ENCODE data around the gene GALR2.

Gene GALR2

GRCh38 chr17:76079535-76079955 is 5.0 kb downstream of the GALR2 start:
- no peak for DNase-seq (ENCODE audit: low read depth, low spot score)

GRCh38 chr17:76079956-76080767 is 5.6 kb downstream of the GALR2 start:
- no peak for DNase-seq (ENCODE audit: low read depth, low spot score)

GRCh38 chr17:76080768-76081287 is 6.2 kb downstream of the GALR2 start:
- DNase-seq (ENCODE audit: low read depth, low spot score), result no peak

- DNase-seq (ENCODE audit: low read depth, low spot score), result no peak
These were observed 7.0 kb downstream of the GALR2 start for GRCh38 chr17:76081295-76082210.

GRCh38 chr17:76082326-76083251 is 8.0 kb downstream of the GALR2 start:
- no peak for DNase-seq (ENCODE audit: low read depth, low spot score)

- DNase-seq (ENCODE audit: low read depth, low spot score), result no peak
These were observed 9.1 kb downstream of the GALR2 start for GRCh38 chr17:76083536-76084182.

- DNase-seq (ENCODE audit: low read depth, low spot score), result no peak
These were observed 10.6 kb downstream of the GALR2 start for GRCh38 chr17:76085066-76085730.

GRCh38 chr17:76085731-76086366 is 11.3 kb downstream of the GALR2 start:
- DNase-seq (ENCODE audit: low read depth, low spot score), result no peak

GRCh38 chr17:76086384-76086783 is 11.8 kb downstream of the GALR2 start:
- DNase-seq (ENCODE audit: low read depth, low spot score), result no peak

- no peak for DNase-seq (ENCODE audit: low read depth, low spot score)
These were observed 12.9 kb downstream of the GALR2 start for GRCh38 chr17:76087531-76087930.

GRCh38 chr17:76088041-76088867 is 13.7 kb downstream of the GALR2 start:
- no peak for DNase-seq (ENCODE audit: low read depth, low spot score)

- no peak for DNase-seq (ENCODE audit: low read depth, low spot score)
These were observed 14.4 kb downstream of the GALR2 start for GRCh38 chr17:76088868-76089576.

GRCh38 chr17:76089680-76090516 is 15.3 kb downstream of the GALR2 start:
- DNase-seq (ENCODE audit: low read depth, low spot score), result no peak

GRCh38 chr17:76090517-76091129 is 16.0 kb downstream of the GALR2 start:
- no peak for DNase-seq (ENCODE audit: low read depth, low spot score)

- no peak for DNase-seq (ENCODE audit: low read depth, low spot score)
These were observed 17.1 kb downstream of the GALR2 start for GRCh38 chr17:76091526-76092286.
